SJCRH30 (cell line): ENCODE results near the gene CDR2L. TPM values are rescaled to one million over a fixed set of nuclear protein-coding genes. Genes with fewer than 3 reads are reported as not detected.
"Not testable (repeated sequence)": the region's sequence is repeated elsewhere in the genome, so short reads cannot be mapped to it uniquely, and the experiment has no call there.

Experiments
- DNase-seq, 2 experiments: peaks; one replicate each; pipeline ENCODE4 v3.0.0-alpha.2; 2015 to 2020
- H3K27ac ChIP-seq: fragments of 250-450 bp; sonication (Bioruptor Pico); 2 replicates; pipeline ENCODE4 v1.5.1; 2020; ENCODE audit warnings: mild to moderate bottlenecking, moderate library complexity
- H3K27me3 ChIP-seq: fragments of 250-450 bp; sonication (Bioruptor Pico); 2 replicates; pipeline ENCODE4 v1.5.1; 2020; ENCODE audit warnings: mild to moderate bottlenecking, moderate library complexity
- H3K36me3 ChIP-seq: fragments of 250-450 bp; sonication (Bioruptor Pico); 2 replicates; pipeline ENCODE4 v1.5.1; 2020; ENCODE audit warnings: mild to moderate bottlenecking, moderate library complexity
- H3K4me1 ChIP-seq: fragments of 250-450 bp; sonication (Bioruptor Pico); 2 replicates; pipeline ENCODE4 v1.5.1; 2020; ENCODE audit warnings: mild to moderate bottlenecking, moderate library complexity
- H3K4me3 ChIP-seq: fragments of 250-450 bp; sonication (Bioruptor Pico); 2 replicates; pipeline ENCODE4 v1.5.1; 2020; ENCODE audit warnings: mild to moderate bottlenecking, moderate library complexity
- H3K9me3 ChIP-seq: fragments of 250-450 bp; sonication (Bioruptor Pico); replicated peaks from 2 replicates; pipeline ENCODE4 v1.5.1; 2020; ENCODE audit warnings: mild to moderate bottlenecking, moderate library complexity
- total RNA-seq: library from RNA; depleted of rRNA; stranded (reverse); fragments of >200 nt; shearing (Covaris generic); gene quantifications from 2 replicates; pipeline ENCODE4 v1.2.3, GENCODE V29; 2014

Gene CDR2L
- total RNA-seq, 1 experiment from 2014 or later, result 10.9 TPM

- not testable (repeated sequence) for H3K27me3 ChIP-seq, H3K9me3 ChIP-seq, H3K36me3 ChIP-seq, H3K27ac ChIP-seq, H3K4me1 ChIP-seq, DNase-seq
- H3K4me3 ChIP-seq, result peak overlapping the region; percentile 63
These were observed 4.6 kb upstream of the CDR2L start for GRCh38 chr17:74982663-74983313.

- H3K9me3 ChIP-seq, result no peaks in the 10 kb centered on the region
- H3K27me3 ChIP-seq, result no peaks in the 10 kb centered on the region
- no peak overlapping the region for H3K4me3 ChIP-seq
- no peak overlapping the region for H3K27ac ChIP-seq
- peaks cover 5% of the 10 kb centered on the region; the same call in 1 of the 2 replicates for H3K4me1 ChIP-seq
- no peaks in the 10 kb centered on the region for H3K36me3 ChIP-seq
- no peak for DNase-seq
These were observed 1.2 kb upstream of the CDR2L start for GRCh38 chr17:74986206-74986576.

GRCh38 chr17:74987909-74988711 lies 678 bp downstream of the CDR2L start:
- Histone ChIP-seq H3K36me3 (no peaks in the 10 kb centered on the region), H3K4me1 (no peaks in the 10 kb centered on the region), H3K27ac (peak overlapping the region; percentile 5; the same call in 1 of the 2 replicates), H3K27me3 (no peaks in the 10 kb centered on the region), H3K9me3 (no peaks in the 10 kb centered on the region), H3K4me3 (peak overlapping the region; percentile 75)
- DNase-seq, result peak; percentile 75 to 76

GRCh38 chr17:74990581-74991105 lies 3.2 kb downstream of the CDR2L start:
- Histone ChIP-seq H3K4me3 (no peak overlapping the region), H3K27me3 (no peaks in the 10 kb centered on the region), H3K9me3 (no peaks in the 10 kb centered on the region), H3K4me1 (no peaks in the 10 kb centered on the region), H3K36me3 (no peaks in the 10 kb centered on the region), H3K27ac (no peak overlapping the region)
- DNase-seq, result no peak

- Histone ChIP-seq H3K9me3 (no peaks in the 10 kb centered on the region), H3K4me1 (no peaks in the 10 kb centered on the region), H3K27me3 (no peaks in the 10 kb centered on the region), H3K27ac (no peak overlapping the region), H3K4me3 (no peak overlapping the region), H3K36me3 (no peaks in the 10 kb centered on the region)
- DNase-seq, result no peak
These were observed 4.8 kb downstream of the CDR2L start for GRCh38 chr17:74992223-74992622.

GRCh38 chr17:74994440-74994839 lies 7.0 kb downstream of the CDR2L start:
- no peak overlapping the region for H3K27ac ChIP-seq
- no peaks in the 10 kb centered on the region for H3K36me3 ChIP-seq
- no peak for DNase-seq
- no peaks in the 10 kb centered on the region for H3K9me3 ChIP-seq
- H3K27me3 ChIP-seq, result no peaks in the 10 kb centered on the region
- H3K4me3 ChIP-seq, result no peak overlapping the region
- H3K4me1 ChIP-seq, result no peaks in the 10 kb centered on the region

GRCh38 chr17:74995847-74996246 lies 8.4 kb downstream of the CDR2L start:
- DNase-seq, result no peak
- no peaks in the 10 kb centered on the region for H3K27me3 ChIP-seq
- H3K27ac ChIP-seq, result no peak overlapping the region
- H3K4me1 ChIP-seq, result no peaks in the 10 kb centered on the region
- no peaks in the 10 kb centered on the region for H3K36me3 ChIP-seq
- no peak overlapping the region for H3K4me3 ChIP-seq
- H3K9me3 ChIP-seq, result no peaks in the 10 kb centered on the region

GRCh38 chr17:74998783-74999182 lies 11.4 kb downstream of the CDR2L start:
- no peaks in the 10 kb centered on the region for H3K9me3 ChIP-seq
- H3K27ac ChIP-seq, result no peak overlapping the region
- DNase-seq, result no peak
- H3K36me3 ChIP-seq, result peaks cover 10% of the 10 kb centered on the region
- no peak overlapping the region for H3K4me3 ChIP-seq
- no peaks in the 10 kb centered on the region for H3K27me3 ChIP-seq
- peaks cover 4% of the 10 kb centered on the region for H3K4me1 ChIP-seq

GRCh38 chr17:74999523-74999922 lies 12.1 kb downstream of the CDR2L start:
- Histone ChIP-seq H3K4me1 (peaks cover 12% of the 10 kb centered on the region), H3K9me3 (no peaks in the 10 kb centered on the region), H3K36me3 (peaks cover 10% of the 10 kb centered on the region), H3K27me3 (no peaks in the 10 kb centered on the region), H3K27ac (no peak overlapping the region), H3K4me3 (no peak overlapping the region)
- DNase-seq, result no peak

GRCh38 chr17:75001915-75002843 lies 14.7 kb downstream of the CDR2L start:
- H3K9me3 ChIP-seq, result no peaks in the 10 kb centered on the region
- H3K4me3 ChIP-seq, result no peak overlapping the region
- no peak for DNase-seq
- no peaks in the 10 kb centered on the region for H3K27me3 ChIP-seq
- no peak overlapping the region for H3K27ac ChIP-seq
- peaks cover 10% of the 10 kb centered on the region for H3K36me3 ChIP-seq
- H3K4me1 ChIP-seq, result peaks cover 14% of the 10 kb centered on the region

- H3K27me3 ChIP-seq, result no peaks in the 10 kb centered on the region
- H3K4me1 ChIP-seq, result peaks cover 14% of the 10 kb centered on the region
- H3K9me3 ChIP-seq, result no peaks in the 10 kb centered on the region
- H3K36me3 ChIP-seq, result peaks cover 10% of the 10 kb centered on the region
- no peak overlapping the region for H3K27ac ChIP-seq
- H3K4me3 ChIP-seq, result no peak overlapping the region
- no peak for DNase-seq
These were observed 15.9 kb downstream of the CDR2L start for GRCh38 chr17:75003070-75003956.

GRCh38 chr17:75003957-75004355 lies 16.5 kb downstream of the CDR2L start:
- no peak overlapping the region for H3K4me3 ChIP-seq
- no peak overlapping the region for H3K27ac ChIP-seq
- H3K36me3 ChIP-seq, result peaks cover 10% of the 10 kb centered on the region
- H3K9me3 ChIP-seq, result no peaks in the 10 kb centered on the region
- no peaks in the 10 kb centered on the region for H3K27me3 ChIP-seq
- no peak for DNase-seq
- peaks cover 14% of the 10 kb centered on the region for H3K4me1 ChIP-seq

- DNase-seq, result peak; percentile 74 to 75
- Histone ChIP-seq H3K36me3 (peaks cover 10% of the 10 kb centered on the region), H3K4me1 (peaks cover 14% of the 10 kb centered on the region), H3K27ac (no peak overlapping the region), H3K9me3 (no peaks in the 10 kb centered on the region), H3K27me3 (no peaks in the 10 kb centered on the region), H3K4me3 (no peak overlapping the region)
These were observed 16.9 kb downstream of the CDR2L start for GRCh38 chr17:75004371-75004770.

- Histone ChIP-seq H3K4me3 (no peak overlapping the region), H3K4me1 (peaks cover 14% of the 10 kb centered on the region), H3K36me3 (peaks cover 10% of the 10 kb centered on the region), H3K27ac (no peak overlapping the region), H3K27me3 (no peaks in the 10 kb centered on the region), H3K9me3 (no peaks in the 10 kb centered on the region)
- DNase-seq, result no peak
These were observed 17.9 kb downstream of the CDR2L start for GRCh38 chr17:75005291-75005690.
